Hepatocyte (in vitro differentiated cells): ENCODE data around the gene NR2C2. TPM values are rescaled to one million over a fixed set of nuclear protein-coding genes. Genes with fewer than 3 reads are reported as not detected.

ENCODE experiments used
- DNase-seq: peaks from one replicate; pipeline ENCODE4 v3.0.0-alpha.2; 2016; ENCODE audit warnings: low spot score
- H2AFZ ChIP-seq: fragments of 200-600 bp; sonication (generic); 2 replicates; pipeline ENCODE4 v1.6.0; 2016; ENCODE audit warnings: antibody characterized with exemption, mild to moderate bottlenecking
- H3K27ac ChIP-seq: fragments of 200-600 bp; sonication (generic); 2 replicates; pipeline ENCODE4 v1.5.1; 2016; ENCODE audit warnings: mild to moderate bottlenecking
- H3K27me3 ChIP-seq: fragments of 200-600 bp; sonication (generic); 2 replicates; pipeline ENCODE4 v1.6.1; 2016
- H3K36me3 ChIP-seq: fragments of 200-600 bp; sonication (generic); replicated peaks from 2 replicates; pipeline ENCODE4 v1.5.1; 2016; ENCODE audit warnings: low read depth; ENCODE audit not compliant: insufficient read depth
- H3K4me1 ChIP-seq: fragments of 200-600 bp; sonication (generic); 2 replicates; pipeline ENCODE4 v1.5.1; 2016; ENCODE audit warnings: mild to moderate bottlenecking, moderate library complexity; ENCODE audit not compliant: insufficient read depth
- H3K4me2 ChIP-seq: fragments of 200-600 bp; sonication (generic); 2 replicates; pipeline ENCODE4 v1.6.0; 2016
- H3K4me3 ChIP-seq: fragments of 200-600 bp; sonication (generic); 2 replicates; pipeline ENCODE4 v1.5.1; 2016; ENCODE audit warnings: mild to moderate bottlenecking
- H3K79me2 ChIP-seq: fragments of 200-600 bp; sonication (generic); 2 replicates; pipeline ENCODE4 v1.6.0; 2017; ENCODE audit warnings: mild to moderate bottlenecking
- H3K9me2 ChIP-seq: fragments of 200-600 bp; sonication (generic); replicated peaks from 2 replicates; pipeline ENCODE4 v1.6.0; 2017; ENCODE audit warnings: mild to moderate bottlenecking; ENCODE audit not compliant: insufficient read depth
- H3K9me3 ChIP-seq: fragments of 200-600 bp; sonication (generic); 2 replicates; pipeline ENCODE4 v1.5.1; 2016; ENCODE audit warnings: low read depth, mild to moderate bottlenecking
- H4K20me1 ChIP-seq: fragments of 200-600 bp; sonication (generic); 2 replicates; pipeline ENCODE4 v1.6.0; 2016; ENCODE audit warnings: mild to moderate bottlenecking; ENCODE audit not compliant: insufficient read depth, poor library complexity, severe bottlenecking
- CTCF ChIP-seq: fragments of 200-600 bp; sonication (generic); IDR thresholded peaks from 2 replicates; pipeline ENCODE4 v1.5.1; 2016; ENCODE audit warnings: antibody characterized with exemption, mild to moderate bottlenecking; ENCODE audit not compliant: poor library complexity
- EZH2 ChIP-seq: fragments of 200-600 bp; sonication (generic); IDR thresholded peaks from 2 replicates; pipeline ENCODE4 v1.6.1; 2016; ENCODE audit warnings: antibody characterized with exemption, mild to moderate bottlenecking, borderline replicate concordance
- EZH2phosphoT487 ChIP-seq: fragments of 200-600 bp; sonication (generic); IDR thresholded peaks from one replicate; pipeline ENCODE4 v1.6.1; 2018; ENCODE audit warnings: antibody characterized with exemption, mild to moderate bottlenecking, low read depth, moderate library complexity; ENCODE audit not compliant: unreplicated experiment, severe bottlenecking
- WGBS: methylation state at CpG from one replicate; pipeline ENCODE4 v1.1.6; 2016; ENCODE audit warnings: low lambda C conversion rate; ENCODE audit errors: missing lambda C conversion rate; 5-methylcytosine and 5-hydroxymethylcytosine counted together
- polyA plus RNA-seq: library from polyadenylated mRNA; unstranded; fragments of >200 nt; fragmentation: Nextera tagmentation; extraction: Ambion mirVana; gene quantifications from 2 replicates; pipeline ENCODE4 v1.2.1, GENCODE V29; 2016
- total RNA-seq: library from RNA; depleted of rRNA; stranded (reverse); fragments of >200 nt; gene quantifications from 2 replicates; pipeline ENCODE4 v1.2.3, GENCODE V29; 2014

NR2C2 gene
- total and polyA plus RNA-seq, 2 experiments from 2014 or later, result 14.7 to 29.6 TPM

GRCh38 chr3:14926592-14926991 is 20.8 kb upstream of the NR2C2 start:
- TF ChIP-seq EZH2phosphoT487 (no peak), CTCF (no peak), EZH2 (no peak)
- Histone ChIP-seq H3K4me3 (no peak overlapping the region), H3K27me3 (no peaks in the 10 kb centered on the region), H3K4me2 (no peak overlapping the region), H4K20me1 (no peaks in the 10 kb centered on the region), H3K4me1 (no peaks in the 10 kb centered on the region), H3K79me2 (no peaks in the 10 kb centered on the region), H3K27ac (no peak overlapping the region), H3K9me2 (no peaks in the 10 kb centered on the region), H3K36me3 (no peaks in the 10 kb centered on the region), H2AFZ (no peak overlapping the region), H3K9me3 (no peaks in the 10 kb centered on the region)
- WGBS, result 87% methylated on average over 1 of the region's 1 CpG
- DNase-seq, result no peak

- WGBS, result 95% methylated on average over 5 of the region's 5 CpGs
- Histone ChIP-seq H3K4me3 (no peak overlapping the region), H4K20me1 (no peaks in the 10 kb centered on the region)
These were observed 20.1 kb upstream of the NR2C2 start for GRCh38 chr3:14927308-14927707.

GRCh38 chr3:14929310-14930074 is 17.9 kb upstream of the NR2C2 start:
- Histone ChIP-seq H3K36me3 (no peaks in the 10 kb centered on the region), H3K4me2 (no peak overlapping the region), H3K27ac (no peak overlapping the region), H3K4me3 (no peak overlapping the region), H3K4me1 (peaks cover 10% of the 10 kb centered on the region), H3K9me2 (no peaks in the 10 kb centered on the region), H3K79me2 (no peaks in the 10 kb centered on the region), H3K27me3 (no peaks in the 10 kb centered on the region), H4K20me1 (no peaks in the 10 kb centered on the region), H3K9me3 (no peaks in the 10 kb centered on the region), H2AFZ (no peak overlapping the region)
- no peak for DNase-seq
- 76% methylated on average over 2 of the region's 2 CpGs for WGBS
- TF ChIP-seq EZH2phosphoT487 (no peak), EZH2 (no peak), CTCF (no peak)

More at GRCh38 chr3:14927308-14927707, 20.1 kb upstream of the NR2C2 start:
- Histone ChIP-seq H3K4me2 (no peak overlapping the region), H3K79me2 (no peaks in the 10 kb centered on the region), H3K27me3 (no peaks in the 10 kb centered on the region), H3K27ac (no peak overlapping the region), H3K9me3 (no peaks in the 10 kb centered on the region), H3K36me3 (no peaks in the 10 kb centered on the region), H3K4me1 (no peaks in the 10 kb centered on the region), H2AFZ (no peak overlapping the region), H3K9me2 (no peaks in the 10 kb centered on the region)
- TF ChIP-seq EZH2 (no peak), CTCF (no peak), EZH2phosphoT487 (no peak)
- no peak for DNase-seq
